HFF-Myc (cell line): ENCODE data around the gene TFAP2C.

Source experiments
- DNase-seq: peaks from one replicate; pipeline ENCODE4 v3.0.0-alpha.2; 2011; ENCODE audit warnings: low read depth; ENCODE audit errors: extremely low read depth
- H3K4me3 ChIP-seq: replicated peaks from 2 replicates; pipeline ENCODE4 v1.5.1; 2011; ENCODE audit warnings: low read depth, mild to moderate bottlenecking, control low read depth, low read length
- CTCF ChIP-seq: IDR thresholded peaks from 2 replicates; pipeline ENCODE4 v1.5.1; 2012; ENCODE audit warnings: mild to moderate bottlenecking, low read depth, low read length, control low read depth; ENCODE audit errors: missing control alignments

The TFAP2C gene

GRCh38 chr20:56604673-56605072 lies 24.4 kb upstream of the TFAP2C start:
- DNase-seq, result no peak
- no peak overlapping the region for H3K4me3 ChIP-seq
- TF ChIP-seq CTCF, result no peak

GRCh38 chr20:56605261-56605996 lies 23.7 kb upstream of the TFAP2C start:
- no peak for TF ChIP-seq CTCF
- H3K4me3 ChIP-seq, result no peak overlapping the region
- DNase-seq, result no peak

DNA sequence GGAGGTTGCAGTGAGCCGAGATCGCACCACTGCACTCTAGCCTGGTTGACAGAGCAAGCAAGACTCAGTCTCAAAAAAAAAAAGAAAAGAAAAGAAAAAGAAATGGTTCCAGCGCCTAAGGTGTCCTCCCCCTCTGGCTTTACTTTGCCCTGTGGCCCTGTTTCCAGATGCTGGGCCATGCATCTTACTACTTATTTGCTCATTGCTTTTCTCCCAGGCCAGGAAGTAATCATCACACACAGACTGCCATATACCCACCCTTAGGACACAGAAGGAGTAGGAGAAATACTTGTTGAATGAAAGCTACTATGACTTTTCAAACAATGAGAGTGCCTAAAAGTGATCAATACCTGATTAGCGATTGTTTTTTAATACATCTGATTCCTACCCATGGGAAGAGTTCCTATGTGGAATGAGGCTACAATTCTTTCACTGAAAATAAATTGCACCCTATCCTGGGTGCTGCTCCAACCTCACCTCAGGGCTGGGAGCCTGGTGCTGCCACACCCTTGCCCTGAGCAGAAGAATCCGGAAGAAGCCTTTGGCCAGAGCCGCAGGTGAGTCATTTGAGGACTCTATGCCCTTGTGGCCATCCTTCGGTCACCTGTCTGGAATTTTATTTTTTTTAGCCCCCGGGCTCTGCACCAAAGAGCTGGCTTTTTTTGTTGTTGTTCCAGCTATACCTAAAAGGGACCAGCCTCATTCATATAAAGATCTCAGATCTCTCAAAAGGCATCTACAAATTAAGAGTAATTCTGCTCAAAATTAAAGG lies 22.7 kb upstream of the TFAP2C start:
- H3K4me3 ChIP-seq, result no peak overlapping the region
- no peak for TF ChIP-seq CTCF
- no peak for DNase-seq

DNA sequence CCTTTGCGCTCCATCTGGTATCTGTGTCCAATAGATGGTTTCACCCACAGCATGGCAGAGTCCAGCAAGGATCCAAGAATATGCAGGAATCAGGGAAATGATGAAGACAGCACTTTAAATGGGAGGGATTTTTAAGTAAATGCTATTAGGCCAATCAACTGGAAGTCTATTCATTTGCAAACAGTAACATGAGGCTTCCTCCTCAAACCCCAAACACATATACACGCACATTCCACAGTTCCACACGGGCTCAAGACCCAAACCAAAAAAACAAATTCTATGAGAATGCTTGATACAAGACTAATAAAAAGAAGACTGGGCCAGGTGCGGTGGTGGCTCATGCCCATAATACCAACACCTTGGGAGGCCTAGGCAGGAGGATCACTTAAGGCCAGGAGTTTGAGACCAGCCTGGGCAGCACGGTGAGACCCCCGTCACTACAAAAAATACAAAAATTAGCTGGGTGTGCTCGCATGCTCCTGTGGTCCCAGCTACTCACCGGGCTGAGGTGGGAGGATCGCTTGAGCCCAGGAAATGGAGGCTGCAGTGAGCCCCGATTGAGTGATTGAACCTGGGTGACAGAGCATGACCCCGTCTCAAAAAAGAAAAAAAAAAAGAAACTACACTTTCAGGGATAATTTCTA lies 21.9 kb upstream of the TFAP2C start:
- no peak for DNase-seq
- no peak for TF ChIP-seq CTCF

DNA sequence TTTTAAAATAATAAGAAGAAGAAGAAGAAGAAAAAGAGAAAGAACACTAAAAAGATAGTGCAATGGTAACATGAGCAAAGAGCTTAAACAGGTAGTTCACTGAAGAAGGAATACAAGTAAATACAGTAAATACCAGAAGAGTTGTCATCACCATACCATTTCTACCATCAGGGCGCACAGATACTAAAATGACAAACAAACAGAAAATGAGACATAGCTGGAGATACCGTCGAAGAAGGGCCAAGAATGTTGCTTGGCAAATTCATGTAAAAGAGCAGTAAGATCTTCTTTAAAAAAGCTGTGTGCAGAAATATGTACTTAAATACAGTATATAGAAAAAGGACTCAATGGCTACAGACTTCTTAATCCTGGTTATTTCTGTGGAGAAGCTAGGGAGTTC lies 20.7 kb upstream of the TFAP2C start:
- no peak for DNase-seq
- no peak for TF ChIP-seq CTCF
- H3K4me3 ChIP-seq, result no peak overlapping the region

More for the DNA sequence above, 21.9 kb upstream of the TFAP2C start:
- no peak overlapping the region for H3K4me3 ChIP-seq

DNA sequence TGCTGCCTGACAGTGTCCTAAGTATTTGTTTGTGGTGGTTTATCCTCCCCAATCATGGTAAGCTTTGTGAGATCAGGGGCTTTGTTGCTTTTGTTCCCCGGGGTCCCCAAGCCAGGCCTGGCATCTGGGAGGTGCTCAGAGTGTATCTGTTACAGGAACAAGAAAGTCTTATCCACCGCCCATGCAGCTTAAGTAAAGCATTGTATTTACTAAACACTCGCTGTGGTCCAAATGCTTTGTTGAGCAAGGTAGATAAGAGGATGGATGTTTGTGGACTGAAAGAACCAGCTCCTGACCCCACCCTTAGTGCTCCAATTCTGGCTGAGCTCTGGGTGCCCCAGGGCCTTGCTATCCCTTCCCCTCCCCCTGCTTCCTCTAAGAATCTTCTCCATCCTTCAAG lies 19.8 kb upstream of the TFAP2C start:
- no peak for TF ChIP-seq CTCF
- H3K4me3 ChIP-seq, result no peak overlapping the region
- no peak for DNase-seq
